SK-N-MC (cell line): ENCODE results near the gene STXBP5L.

Experiments
- EZH2 ChIP-seq: fragments of 200-600 bp; sonication (generic); IDR thresholded peaks from one replicate; pipeline ENCODE4 v1.6.1; 2017; ENCODE audit warnings: antibody characterized with exemption
- POLR2AphosphoS5 ChIP-seq: IDR thresholded peaks from 2 replicates; pipeline ENCODE4 v1.6.1; 2012; ENCODE audit warnings: mild to moderate bottlenecking, low read depth, low read length, borderline replicate concordance

DNA sequence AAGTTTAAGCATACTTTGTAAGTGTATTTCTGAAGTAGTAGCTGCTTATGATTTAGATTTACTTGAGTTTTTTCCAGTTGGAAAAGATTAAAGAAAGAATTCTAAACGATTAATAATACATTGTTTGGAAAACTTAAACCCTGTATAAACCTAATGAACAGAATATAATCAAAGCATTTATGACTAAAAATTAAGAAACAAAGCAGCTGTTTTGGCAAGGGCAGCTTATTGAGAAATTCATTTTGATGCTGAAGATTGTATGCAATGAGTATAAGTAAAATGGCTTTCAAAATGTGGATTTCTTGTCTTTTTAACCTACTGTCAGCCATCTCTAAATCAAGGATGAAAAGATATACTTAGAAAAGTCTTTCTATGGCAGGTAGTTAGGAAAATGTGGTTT, 497.6 kb downstream of the STXBP5L start:
- TF ChIP-seq POLR2AphosphoS5, result no peak
- TF ChIP-seq EZH2, result no peak
